Nephron progenitor cell (in vitro differentiated cells): ENCODE measurements around the gene GPM6B.

Experiments
- DNase-seq: peaks from one replicate; pipeline ENCODE4 v3.0.0; 2021
- H3K27ac Mint-ChIP-seq: 2 replicates; pipeline ENCODE4 v1.8.0; 2021; ENCODE audit warnings: mild to moderate bottlenecking, moderate library complexity, mixed read lengths
- H3K27me3 Mint-ChIP-seq: 2 replicates; pipeline ENCODE4 v1.8.0; 2021; ENCODE audit warnings: mild to moderate bottlenecking, low read depth, mixed read lengths; ENCODE audit not compliant: poor library complexity
- H3K36me3 Mint-ChIP-seq: 2 replicates; pipeline ENCODE4 v1.8.0; 2021; ENCODE audit warnings: low read depth, mixed read lengths
- H3K4me1 Mint-ChIP-seq: 2 replicates; pipeline ENCODE4 v1.8.0; 2021; ENCODE audit warnings: mixed read lengths
- H3K4me3 Mint-ChIP-seq: 2 replicates; pipeline ENCODE4 v1.8.0; 2021; ENCODE audit warnings: mild to moderate bottlenecking, moderate library complexity, mixed read lengths
- H3K9me3 Mint-ChIP-seq: 2 replicates; pipeline ENCODE4 v1.8.0; 2021; ENCODE audit warnings: mild to moderate bottlenecking, moderate library complexity, mixed read lengths
- TF ChIP-seq, protein P1 (sequence below): fragments of 200-600 bp; sonication (generic); IDR thresholded peaks from 2 replicates; pipeline ENCODE4 v1.5.0; 2021; ENCODE audit warnings: antibody characterized with exemption

Gene GPM6B

GRCh38 chrX:13798184-13798583 is 18.7 kb downstream of the GPM6B start:
- TF ChIP-seq, protein P1, sequence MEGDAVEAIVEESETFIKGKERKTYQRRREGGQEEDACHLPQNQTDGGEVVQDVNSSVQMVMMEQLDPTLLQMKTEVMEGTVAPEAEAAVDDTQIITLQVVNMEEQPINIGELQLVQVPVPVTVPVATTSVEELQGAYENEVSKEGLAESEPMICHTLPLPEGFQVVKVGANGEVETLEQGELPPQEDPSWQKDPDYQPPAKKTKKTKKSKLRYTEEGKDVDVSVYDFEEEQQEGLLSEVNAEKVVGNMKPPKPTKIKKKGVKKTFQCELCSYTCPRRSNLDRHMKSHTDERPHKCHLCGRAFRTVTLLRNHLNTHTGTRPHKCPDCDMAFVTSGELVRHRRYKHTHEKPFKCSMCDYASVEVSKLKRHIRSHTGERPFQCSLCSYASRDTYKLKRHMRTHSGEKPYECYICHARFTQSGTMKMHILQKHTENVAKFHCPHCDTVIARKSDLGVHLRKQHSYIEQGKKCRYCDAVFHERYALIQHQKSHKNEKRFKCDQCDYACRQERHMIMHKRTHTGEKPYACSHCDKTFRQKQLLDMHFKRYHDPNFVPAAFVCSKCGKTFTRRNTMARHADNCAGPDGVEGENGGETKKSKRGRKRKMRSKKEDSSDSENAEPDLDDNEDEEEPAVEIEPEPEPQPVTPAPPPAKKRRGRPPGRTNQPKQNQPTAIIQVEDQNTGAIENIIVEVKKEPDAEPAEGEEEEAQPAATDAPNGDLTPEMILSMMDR: no peak

DNA sequence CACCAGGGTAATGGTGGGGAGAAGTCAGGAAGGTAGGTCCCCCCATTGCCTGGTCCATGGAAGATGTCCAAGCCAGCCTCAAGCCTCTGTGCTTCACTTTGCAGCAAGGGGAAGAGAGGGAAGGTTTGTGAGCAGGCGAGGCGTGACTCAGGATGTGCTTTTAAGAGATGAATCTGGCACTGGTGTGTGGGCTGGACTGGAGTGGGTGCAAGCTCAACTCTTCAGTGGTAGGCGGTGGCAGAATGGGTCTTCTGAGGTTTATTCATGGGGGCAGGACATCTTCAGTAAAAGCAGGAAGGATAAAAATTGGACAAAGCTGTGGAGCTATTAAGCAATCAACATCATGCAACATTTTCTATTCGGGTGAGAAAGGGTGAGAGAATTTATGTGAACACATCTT is 19.4 kb downstream of the GPM6B start:
- H3K9me3 Mint-ChIP-seq: peaks cover 21% of the 10 kb centered on the region

More at GRCh38 chrX:13798184-13798583, 18.7 kb downstream of the GPM6B start:
- H3K4me3 Mint-ChIP-seq: no peak overlapping the region
- peaks cover 22% of the 10 kb centered on the region for H3K9me3 Mint-ChIP-seq
- H3K36me3 Mint-ChIP-seq: peaks cover 9% of the 10 kb centered on the region
- peaks cover 4% of the 10 kb centered on the region for H3K4me1 Mint-ChIP-seq
- H3K27me3 Mint-ChIP-seq: no peaks in the 10 kb centered on the region
- H3K27ac Mint-ChIP-seq: no peak overlapping the region
- DNase-seq: no peak

GRCh38 chrX:13794417-13794816 is 22.5 kb downstream of the GPM6B start:
- Mint-ChIP-seq H3K4me3 (no peak overlapping the region), H3K36me3 (peaks cover 9% of the 10 kb centered on the region), H3K4me1 (peaks cover 24% of the 10 kb centered on the region), H3K9me3 (peaks cover 21% of the 10 kb centered on the region), H3K27me3 (no peaks in the 10 kb centered on the region), H3K27ac (peak overlapping the region; percentile 69)
- no peak for DNase-seq
- TF ChIP-seq, protein P1: no peak

More for the DNA sequence above, 19.4 kb downstream of the GPM6B start:
- Mint-ChIP-seq H3K4me3 (no peak overlapping the region), H3K36me3 (peaks cover 9% of the 10 kb centered on the region), H3K27me3 (no peaks in the 10 kb centered on the region), H3K27ac (peak overlapping the region; percentile 7), H3K4me1 (peaks cover 6% of the 10 kb centered on the region)
- no peak for DNase-seq
- TF ChIP-seq, protein P1: no peak

- Mint-ChIP-seq H3K27me3 (no peaks in the 10 kb centered on the region), H3K4me1 (peaks cover 24% of the 10 kb centered on the region), H3K4me3 (no peak overlapping the region), H3K36me3 (peaks cover 9% of the 10 kb centered on the region), H3K9me3 (peaks cover 21% of the 10 kb centered on the region), H3K27ac (peak overlapping the region; percentile 69)
- DNase-seq: no peak
- TF ChIP-seq, protein P1: no peak
Observed at GRCh38 chrX:13793897-13794296, 23.0 kb downstream of the GPM6B start.

DNA sequence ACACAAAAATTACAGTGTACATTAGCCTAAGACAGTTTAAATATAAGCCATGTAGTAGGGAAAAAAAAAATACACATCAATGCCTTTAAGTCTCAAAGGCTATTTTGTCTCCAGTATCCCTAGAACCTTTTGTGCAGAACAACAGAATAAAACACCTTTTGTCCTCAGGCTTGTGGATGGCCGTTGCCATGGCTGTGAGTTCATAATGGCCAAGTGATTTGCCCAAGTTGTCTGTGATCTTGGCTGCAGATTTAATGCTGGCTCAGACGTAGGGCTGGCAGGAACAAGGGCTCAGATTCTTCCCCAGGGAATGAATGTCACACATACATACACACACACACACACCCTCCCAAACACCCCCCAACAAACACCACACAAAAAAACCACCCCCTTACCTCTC is 25.3 kb downstream of the GPM6B start:
- H3K36me3 Mint-ChIP-seq: no peaks in the 10 kb centered on the region
- peak overlapping the region; percentile 58 for H3K27ac Mint-ChIP-seq

GRCh38 chrX:13791145-13791544 is 25.7 kb downstream of the GPM6B start:
- H3K27ac Mint-ChIP-seq: no peak overlapping the region
- H3K4me3 Mint-ChIP-seq: no peak overlapping the region
- H3K9me3 Mint-ChIP-seq: peaks cover 17% of the 10 kb centered on the region
- no peaks in the 10 kb centered on the region for H3K27me3 Mint-ChIP-seq
- no peaks in the 10 kb centered on the region for H3K36me3 Mint-ChIP-seq
- TF ChIP-seq, protein P1: no peak
- no peak for DNase-seq
- H3K4me1 Mint-ChIP-seq: peaks cover 29% of the 10 kb centered on the region

More for the DNA sequence above, 25.3 kb downstream of the GPM6B start:
- Mint-ChIP-seq H3K9me3 (peaks cover 14% of the 10 kb centered on the region), H3K4me3 (no peak overlapping the region), H3K27me3 (no peaks in the 10 kb centered on the region), H3K4me1 (peaks cover 25% of the 10 kb centered on the region)
- TF ChIP-seq, protein P1: no peak
- DNase-seq: no peak
